CD8-positive, alpha-beta memory T cell (primary cell): ENCODE measurements around the gene CRTC2. TPM values are rescaled to one million over a fixed set of nuclear protein-coding genes. Genes with fewer than 3 reads are reported as not detected.
"Not testable (repeated sequence)": the region's sequence is repeated elsewhere in the genome, so short reads cannot be mapped to it uniquely, and the experiment has no call there.

Experiments used
- CTCF ChIA-PET: fragments of 350-600 bp; sonication (Branson Sonifier 250); formaldehyde crosslinking; loops from one replicate; lab custom pipeline; 2021; ENCODE audit warnings: antibody characterized with exemption; lab: Charles Lee
- POLR2A ChIA-PET: fragments of 350-600 bp; sonication (Branson Sonifier 250); formaldehyde crosslinking; loops from one replicate; lab custom pipeline; 2021; ENCODE audit warnings: antibody characterized with exemption; lab: Charles Lee
- DNase-seq, 5 donors: peaks; one replicate each; pipeline versions ENCODE4 v3.0.0 to v3.0.0-alpha.2; 2020 to 2022; ENCODE audit warnings: mixed read lengths in 1 of 5
- H3K27ac ChIP-seq: one replicate; pipeline ENCODE4 v1.7.0; 2013; ENCODE audit warnings: low read depth, mild to moderate bottlenecking, low read length, moderate library complexity
- H3K27me3 ChIP-seq: 2 replicates; pipeline ENCODE4 v1.7.0; 2013; ENCODE audit warnings: low read length, mild to moderate bottlenecking; ENCODE audit not compliant: insufficient read depth, poor library complexity, severe bottlenecking
- H3K36me3 ChIP-seq: 2 replicates; pipeline ENCODE4 v1.7.0; 2013; ENCODE audit warnings: mild to moderate bottlenecking, low read length, moderate library complexity; ENCODE audit not compliant: insufficient read depth
- H3K4me1 ChIP-seq: 2 replicates; pipeline ENCODE4 v1.7.0; 2013; ENCODE audit warnings: mild to moderate bottlenecking, low read length, moderate library complexity; ENCODE audit not compliant: insufficient read depth
- H3K4me3 ChIP-seq: 2 replicates; pipeline ENCODE4 v1.7.0; 2013; ENCODE audit warnings: mild to moderate bottlenecking, low read length
- H3K9me3 ChIP-seq: 2 replicates; pipeline ENCODE4 v1.7.0; 2013; ENCODE audit warnings: mild to moderate bottlenecking, low read length
- H3K27ac Mint-ChIP-seq, 8 donors: one replicate each; pipeline ENCODE4 v1.8.0; 2020 to 2021; ENCODE audit warnings: mixed read lengths in 8 of 8, mild to moderate bottlenecking in 6 of 8, inconsistent platforms in 3 of 8, moderate library complexity in 3 of 8
- H3K27me3 Mint-ChIP-seq, 2 donors: one replicate each; pipeline ENCODE4 v1.8.0; 2020 to 2021; ENCODE audit warnings: mixed read lengths in 2 of 2, mild to moderate bottlenecking in 1 of 2, moderate library complexity in 1 of 2
- H3K36me3 Mint-ChIP-seq, 3 donors: one replicate each; pipeline ENCODE4 v1.8.0; 2020 to 2021; ENCODE audit warnings: mixed read lengths in 3 of 3, inconsistent platforms in 1 of 3, mild to moderate bottlenecking in 1 of 3
- H3K4me1 Mint-ChIP-seq, 3 donors: one replicate each; pipeline ENCODE4 v1.8.0; 2020 to 2021; ENCODE audit warnings: mixed read lengths in 3 of 3, inconsistent platforms in 1 of 3, mild to moderate bottlenecking in 1 of 3
- H3K4me3 Mint-ChIP-seq, 7 donors: one replicate each; pipeline ENCODE4 v1.8.0; 2020 to 2021; ENCODE audit warnings: mixed read lengths in 7 of 7, mild to moderate bottlenecking in 6 of 7, moderate library complexity in 4 of 7, inconsistent platforms in 2 of 7
- H3K9me3 Mint-ChIP-seq, 5 donors: one replicate each; pipeline ENCODE4 v1.8.0; 2020 to 2022; ENCODE audit warnings: mixed read lengths in 5 of 5, mild to moderate bottlenecking in 3 of 5, moderate library complexity in 2 of 5, inconsistent platforms in 1 of 5
- polyA plus RNA-seq: library from polyadenylated mRNA; unstranded; fragments of 300-500 nt; fragmentation: Illumina TruSeq; gene quantifications from one replicate; pipeline ENCODE4 v1.2.3, GENCODE V29; 2021
- total RNA-seq, 2 experiments: library from RNA; stranded (reverse); gene quantifications; one replicate each; pipeline ENCODE4 v1.2.3, GENCODE V29; 2021

CRTC2 gene
- 10 to 100 TPM; 53.9 to 63.2 TPM for total RNA-seq
- 38.9 TPM for polyA plus RNA-seq

DNA sequence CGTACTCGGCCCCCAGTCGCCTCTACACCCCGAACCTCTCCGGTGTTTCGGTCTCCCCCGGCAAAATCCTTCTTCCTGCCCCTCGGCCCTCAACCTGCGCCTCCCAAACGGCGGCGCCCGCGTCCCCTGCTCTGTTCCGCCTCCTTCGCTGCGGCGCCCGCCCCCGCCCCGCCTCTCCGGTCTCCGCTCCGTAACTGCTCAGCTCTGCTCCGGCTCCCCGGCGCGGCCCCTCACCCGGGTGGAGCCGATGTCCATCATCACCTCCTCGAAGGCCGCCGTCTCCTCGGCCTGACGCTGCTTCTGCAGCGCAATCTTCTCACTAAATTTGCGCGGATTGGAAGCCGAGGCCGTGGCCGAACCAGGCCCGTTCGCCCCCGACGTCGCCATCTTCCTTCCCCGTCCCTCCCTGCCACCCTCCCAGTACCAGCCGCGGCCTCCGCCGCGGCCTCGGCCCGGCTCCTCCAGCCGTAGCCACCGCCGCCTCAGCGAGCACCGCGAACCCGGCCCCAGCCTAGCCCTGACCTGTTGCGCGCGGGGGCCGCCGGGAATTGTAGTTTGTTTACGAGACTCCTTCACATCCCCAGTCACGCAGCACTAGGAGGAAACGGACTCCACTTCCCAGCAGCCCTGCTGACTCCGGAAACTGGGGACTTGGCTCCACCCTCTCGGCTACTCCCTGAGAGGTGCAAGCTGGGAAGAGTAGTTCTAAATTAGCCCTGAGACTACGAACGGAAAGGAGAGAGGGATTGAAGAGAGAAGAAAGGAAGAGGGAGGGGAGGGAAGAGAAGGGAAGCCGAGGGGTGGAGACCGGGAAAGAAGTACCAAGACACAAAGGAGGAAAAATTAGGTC lies at the start of gene CRTC2:
Gene CRTC2, minus strand, starts transcription at position 502 of the 850 bp plus-strand sequence. Its CDS starts 115 bp downstream, at position 387.
- no peaks in the 10 kb centered on the region for H3K27me3 Mint-ChIP-seq
- no peaks in the 10 kb centered on the region for H3K27me3 ChIP-seq
- POLR2A ChIA-PET, result interaction anchor here (0.8 to 5.8 kb wide), 9 partner anchors 9 to 1315 kb away, joined by 3 to 55 read pairs (median 6); partner anchors contain the start of genes CLK2, CREB3L4, DENND4B and GATAD2B
- H3K36me3 ChIP-seq, result peaks cover 14% of the 10 kb centered on the region
- peaks cover 52% of the 10 kb centered on the region for H3K4me1 ChIP-seq
- no peaks in the 10 kb centered on the region for H3K9me3 ChIP-seq
- H3K36me3 Mint-ChIP-seq, result peaks cover 4 to 43% (median 7%) of the 10 kb centered on the region in 3 donors
- CTCF ChIA-PET, result interaction anchor here (1.3 to 4.4 kb wide), 3 partner anchors 10 to 19 kb away, joined by 3 to 46 read pairs (median 6); partner anchors contain the start of genes DENND4B and JTB
- peak within 1 kb of the TSS; percentile 61 to 98 (median 98) for H3K27ac Mint-ChIP-seq
- peak within 1 kb of the TSS; percentile 93 to 99 (median 98) for H3K4me3 Mint-ChIP-seq
- H3K4me3 ChIP-seq, result peak within 1 kb of the TSS; percentile 74
- H3K4me1 Mint-ChIP-seq, result peaks cover 51 to 70% (median 57%) of the 10 kb centered on the region in 3 donors
- H3K27ac ChIP-seq, result peak within 1 kb of the TSS; percentile 78
- DNase-seq, result peak; percentile 95 to 98 (median 95)
- H3K9me3 Mint-ChIP-seq, result no peaks in the 10 kb centered on the region

- Mint-ChIP-seq H3K36me3 (peaks cover 0 to 3% (median 0%) of the 10 kb centered on the region in 3 donors), H3K27me3 (peaks cover 0 to 2% of the 10 kb centered on the region in 2 donors), H3K9me3 (no peaks in the 10 kb centered on the region), H3K4me3 (no peak overlapping the region), H3K27ac (no peak overlapping the region), H3K4me1 (no peaks in the 10 kb centered on the region)
- no peaks in the 10 kb centered on the region for H3K27me3 ChIP-seq
- H3K4me3 ChIP-seq, result no peak overlapping the region
- ChIA-PET POLR2A (no interaction called here), CTCF (no interaction called here)
- no peaks in the 10 kb centered on the region for H3K4me1 ChIP-seq
- no peaks in the 10 kb centered on the region for H3K9me3 ChIP-seq
- no peaks in the 10 kb centered on the region for H3K36me3 ChIP-seq
- no peak for DNase-seq
- H3K27ac ChIP-seq, result no peak overlapping the region
Measured at GRCh38 chr1:154006136-154006535, 47.7 kb upstream of the CRTC2 start.

- H3K36me3 Mint-ChIP-seq, result peaks cover 0 to 7% (median 5%) of the 10 kb centered on the region in 3 donors
- Histone ChIP-seq H3K27me3 (no peaks in the 10 kb centered on the region), H3K36me3 (peaks cover 2% of the 10 kb centered on the region), H3K4me3 (no peak overlapping the region), H3K9me3 (no peaks in the 10 kb centered on the region), H3K27ac (no peak overlapping the region), H3K4me1 (no peaks in the 10 kb centered on the region)
- H3K4me3 Mint-ChIP-seq, result no peak overlapping the region
- DNase-seq, result no peak
- peaks cover 2% of the 10 kb centered on the region in 3 donors for H3K4me1 Mint-ChIP-seq
- CTCF ChIA-PET, result interaction anchor here (1.5 kb wide), 1 partner anchor 9 kb away, joined by 3 read pairs; no protein-coding TSS in a partner anchor
- POLR2A ChIA-PET, result no interaction called here
- no peaks in the 10 kb centered on the region for H3K27me3 Mint-ChIP-seq
- peak overlapping the region in 1 of 8 donors; percentile 81 for H3K27ac Mint-ChIP-seq
- H3K9me3 Mint-ChIP-seq, result no peaks in the 10 kb centered on the region
Measured at GRCh38 chr1:154000420-154000819, 42.0 kb upstream of the CRTC2 start.

- H3K4me3 Mint-ChIP-seq, H3K27me3 ChIP-seq, H3K9me3 ChIP-seq, H3K9me3 Mint-ChIP-seq, CTCF ChIA-PET, H3K27ac ChIP-seq, H3K4me3 ChIP-seq, DNase-seq, H3K27me3 Mint-ChIP-seq, H3K27ac Mint-ChIP-seq, POLR2A ChIA-PET: not testable (repeated sequence)
- Mint-ChIP-seq H3K4me1 (peaks cover 13 to 29% (median 25%) of the 10 kb centered on the region in 3 donors), H3K36me3 (peaks cover 6 to 34% (median 17%) of the 10 kb centered on the region in 3 donors)
- Histone ChIP-seq H3K36me3 (peaks cover 27% of the 10 kb centered on the region), H3K4me1 (peaks cover 24% of the 10 kb centered on the region)
Measured at GRCh38 chr1:153996882-153997281, 38.5 kb upstream of the CRTC2 start.

- Mint-ChIP-seq H3K36me3 (peaks cover 14 to 47% (median 18%) of the 10 kb centered on the region in 3 donors), H3K27me3 (peaks cover 0 to 1% of the 10 kb centered on the region in 2 donors), H3K4me3 (peak overlapping the region in 2 of 7 donors; percentile 39 to 83), H3K9me3 (peaks cover 0 to under 1% (median 0%) of the 10 kb centered on the region in 5 donors), H3K27ac (peak overlapping the region in 4 of 8 donors; percentile 17 to 93 (median 50)), H3K4me1 (peaks cover 21 to 39% (median 34%) of the 10 kb centered on the region in 3 donors)
- H3K36me3 ChIP-seq, result peaks cover 35% of the 10 kb centered on the region
- H3K9me3 ChIP-seq, result no peaks in the 10 kb centered on the region
- no peak overlapping the region for H3K27ac ChIP-seq
- DNase-seq, result no peak
- no peak overlapping the region for H3K4me3 ChIP-seq
- POLR2A ChIA-PET, result no interaction called here
- peaks cover 30% of the 10 kb centered on the region for H3K4me1 ChIP-seq
- CTCF ChIA-PET, result no interaction called here
- H3K27me3 ChIP-seq, result no peaks in the 10 kb centered on the region
Measured at GRCh38 chr1:153995640-153996039, 37.2 kb upstream of the CRTC2 start.

GRCh38 chr1:153995202-153995601 lies 36.8 kb upstream of the CRTC2 start:
- Mint-ChIP-seq H3K4me1 (peaks cover 25 to 44% (median 39%) of the 10 kb centered on the region in 3 donors), H3K9me3 (peaks cover 0 to 2% (median 0%) of the 10 kb centered on the region in 5 donors), H3K27ac (peak overlapping the region in 4 of 8 donors; percentile 17 to 93 (median 68)), H3K36me3 (peaks cover 14 to 49% (median 18%) of the 10 kb centered on the region in 3 donors), H3K4me3 (peak overlapping the region in 2 of 7 donors; percentile 39 to 83), H3K27me3 (peaks cover 0 to 3% of the 10 kb centered on the region in 2 donors)
- ChIA-PET CTCF (no interaction called here), POLR2A (no interaction called here)
- Histone ChIP-seq H3K36me3 (peaks cover 35% of the 10 kb centered on the region), H3K4me1 (peaks cover 32% of the 10 kb centered on the region), H3K27me3 (no peaks in the 10 kb centered on the region), H3K9me3 (no peaks in the 10 kb centered on the region), H3K27ac (no peak overlapping the region), H3K4me3 (no peak overlapping the region)
- no peak for DNase-seq

- Mint-ChIP-seq H3K27me3 (peaks cover 0 to 3% of the 10 kb centered on the region in 2 donors), H3K4me3 (peak overlapping the region; percentile 91 to 100 (median 97)), H3K4me1 (peaks cover 30 to 52% (median 48%) of the 10 kb centered on the region in 3 donors), H3K36me3 (peaks cover 14 to 49% (median 18%) of the 10 kb centered on the region in 3 donors), H3K27ac (peak overlapping the region; percentile 93 to 100 (median 100)), H3K9me3 (peaks cover 0 to 2% (median 0%) of the 10 kb centered on the region in 5 donors)
- peak in 1 of 5 donors; percentile 8 for DNase-seq
- CTCF ChIA-PET, result interaction anchor here (1.4 to 9.1 kb wide), 2 partner anchors 9 to 194 kb away, joined by 3 to 94 read pairs; no protein-coding TSS in a partner anchor
- POLR2A ChIA-PET, result interaction anchor here (0.5 to 2.4 kb wide), 9 partner anchors 10 to 358 kb away, joined by 3 to 46 read pairs (median 9); partner anchors contain the start of genes CHTOP, CREB3L4, GATAD2B and JTB
- H3K9me3 ChIP-seq, result no peaks in the 10 kb centered on the region
- peaks cover 35% of the 10 kb centered on the region for H3K36me3 ChIP-seq
- peak overlapping the region; percentile 96 for H3K27ac ChIP-seq
- peaks cover 38% of the 10 kb centered on the region for H3K4me1 ChIP-seq
- H3K27me3 ChIP-seq, result no peaks in the 10 kb centered on the region
- peak overlapping the region; percentile 79 for H3K4me3 ChIP-seq
Measured at GRCh38 chr1:153991806-153992205, 33.4 kb upstream of the CRTC2 start.
